Measurements from ENCODE around the gene CKMT1A.
"Not testable (repeated sequence)": the region's sequence is repeated elsewhere in the genome, so short reads cannot be mapped to it uniquely, and the experiment has no call there.

- not testable (repeated sequence) for TF ChIP-seq POLR2A (IDR thresholded peaks at IDR 0.05)
- TF ChIP-seq, protein P1, sequence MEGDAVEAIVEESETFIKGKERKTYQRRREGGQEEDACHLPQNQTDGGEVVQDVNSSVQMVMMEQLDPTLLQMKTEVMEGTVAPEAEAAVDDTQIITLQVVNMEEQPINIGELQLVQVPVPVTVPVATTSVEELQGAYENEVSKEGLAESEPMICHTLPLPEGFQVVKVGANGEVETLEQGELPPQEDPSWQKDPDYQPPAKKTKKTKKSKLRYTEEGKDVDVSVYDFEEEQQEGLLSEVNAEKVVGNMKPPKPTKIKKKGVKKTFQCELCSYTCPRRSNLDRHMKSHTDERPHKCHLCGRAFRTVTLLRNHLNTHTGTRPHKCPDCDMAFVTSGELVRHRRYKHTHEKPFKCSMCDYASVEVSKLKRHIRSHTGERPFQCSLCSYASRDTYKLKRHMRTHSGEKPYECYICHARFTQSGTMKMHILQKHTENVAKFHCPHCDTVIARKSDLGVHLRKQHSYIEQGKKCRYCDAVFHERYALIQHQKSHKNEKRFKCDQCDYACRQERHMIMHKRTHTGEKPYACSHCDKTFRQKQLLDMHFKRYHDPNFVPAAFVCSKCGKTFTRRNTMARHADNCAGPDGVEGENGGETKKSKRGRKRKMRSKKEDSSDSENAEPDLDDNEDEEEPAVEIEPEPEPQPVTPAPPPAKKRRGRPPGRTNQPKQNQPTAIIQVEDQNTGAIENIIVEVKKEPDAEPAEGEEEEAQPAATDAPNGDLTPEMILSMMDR (IDR thresholded peaks at IDR 0.05): not testable (repeated sequence)
Measured at GRCh38 chr15:43692679-43693078, 980 bp upstream of the CKMT1A start.

Measured in Peyer's patch (tissue), 4 donors.